Measurements from ENCODE around the gene ZDHHC7. TPM values are rescaled to one million over a fixed set of nuclear protein-coding genes. Genes with fewer than 3 reads are reported as not detected.

ZDHHC7 gene
- polyA plus RNA-seq, 1 donor: 59.8 TPM

- no peak for DNase-seq
These were observed 14.7 kb upstream of the ZDHHC7 start for GRCh38 chr16:85025781-85026653.

DNA sequence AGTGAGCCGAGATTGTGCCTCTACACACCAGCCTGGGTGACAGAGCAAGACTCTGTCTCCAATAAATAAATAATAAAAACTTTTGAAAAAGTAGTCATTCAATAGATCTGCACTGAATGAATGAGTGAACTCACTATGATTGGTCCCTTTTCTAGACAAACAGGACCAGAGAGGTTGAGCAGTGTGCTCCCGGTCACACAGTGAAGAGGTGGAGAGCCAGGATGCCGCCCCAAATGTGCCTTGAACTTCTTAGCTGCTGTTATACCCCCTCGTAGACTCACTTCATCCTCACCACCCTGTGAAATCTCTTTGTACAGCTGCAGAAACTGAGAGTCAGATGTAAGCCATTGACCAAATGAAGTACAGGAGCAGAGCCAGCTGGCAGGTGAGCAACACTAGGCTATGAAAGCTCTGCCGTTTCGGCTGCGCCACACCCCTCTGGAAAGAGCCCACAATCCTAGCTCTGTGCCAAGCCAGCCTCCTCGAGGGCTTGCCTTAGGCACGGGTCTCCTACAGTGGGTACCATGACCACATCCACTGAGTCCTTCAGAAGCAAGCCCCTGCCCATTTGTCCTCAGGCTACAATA lies 8.4 kb upstream of the ZDHHC7 start:
- DNase-seq: no peak

DNA sequence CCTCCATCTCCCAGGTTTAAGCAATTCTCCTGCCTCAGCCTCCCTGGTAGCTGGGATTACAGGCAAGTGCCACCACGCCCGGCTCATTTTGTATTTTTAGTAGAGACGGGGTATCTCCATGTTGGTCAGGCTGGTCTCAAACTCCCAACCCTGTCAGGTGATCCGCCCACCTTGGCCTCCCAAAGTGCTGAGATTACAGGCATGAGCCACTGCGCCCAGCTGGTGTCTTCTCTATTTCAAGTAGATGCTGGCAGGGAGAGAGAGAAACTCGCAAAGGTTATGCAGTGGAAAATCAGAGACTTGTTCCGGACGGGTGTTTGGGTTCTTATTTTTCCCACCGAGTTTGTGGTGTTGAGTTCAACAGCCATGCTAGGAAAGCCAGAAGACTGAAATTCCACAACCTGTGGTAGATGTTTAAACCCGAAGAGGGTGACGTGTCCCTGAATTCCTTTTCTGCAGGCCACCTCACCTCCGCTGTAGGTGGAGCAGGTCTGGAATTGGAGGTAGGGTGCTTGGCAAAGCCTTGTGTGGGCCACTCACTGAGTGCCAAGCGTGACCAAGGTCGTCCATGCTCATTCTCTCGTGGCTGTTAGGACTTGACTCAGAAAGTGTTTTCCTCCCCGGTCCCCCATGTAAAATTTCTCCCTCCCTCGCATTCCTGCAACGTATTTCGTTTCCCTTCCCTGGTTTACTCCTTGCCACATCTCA lies 7.3 kb upstream of the ZDHHC7 start:
- DNase-seq: no peak

DNA sequence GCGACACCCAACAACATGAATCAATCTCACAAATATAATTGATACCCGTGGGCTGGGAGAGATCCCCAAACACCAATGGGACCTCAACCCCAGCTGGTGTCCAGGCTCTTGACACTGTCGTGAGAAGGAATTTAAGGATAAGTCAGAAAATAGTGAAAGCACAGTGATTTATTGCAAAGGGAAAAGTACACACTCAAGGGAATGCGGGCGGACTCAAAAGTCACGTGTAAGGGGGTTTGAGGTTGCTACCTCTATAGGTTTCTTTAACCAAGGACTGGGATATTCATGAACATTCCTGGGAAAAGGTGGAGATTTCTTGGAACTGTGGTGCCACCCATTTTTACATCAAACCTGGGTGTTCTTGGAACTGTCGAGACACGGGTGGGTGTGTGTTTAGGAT lies 6.3 kb upstream of the ZDHHC7 start:
- no peak for DNase-seq

GRCh38 chr16:85017151-85017550 lies 5.8 kb upstream of the ZDHHC7 start:
- DNase-seq: no peak

DNA sequence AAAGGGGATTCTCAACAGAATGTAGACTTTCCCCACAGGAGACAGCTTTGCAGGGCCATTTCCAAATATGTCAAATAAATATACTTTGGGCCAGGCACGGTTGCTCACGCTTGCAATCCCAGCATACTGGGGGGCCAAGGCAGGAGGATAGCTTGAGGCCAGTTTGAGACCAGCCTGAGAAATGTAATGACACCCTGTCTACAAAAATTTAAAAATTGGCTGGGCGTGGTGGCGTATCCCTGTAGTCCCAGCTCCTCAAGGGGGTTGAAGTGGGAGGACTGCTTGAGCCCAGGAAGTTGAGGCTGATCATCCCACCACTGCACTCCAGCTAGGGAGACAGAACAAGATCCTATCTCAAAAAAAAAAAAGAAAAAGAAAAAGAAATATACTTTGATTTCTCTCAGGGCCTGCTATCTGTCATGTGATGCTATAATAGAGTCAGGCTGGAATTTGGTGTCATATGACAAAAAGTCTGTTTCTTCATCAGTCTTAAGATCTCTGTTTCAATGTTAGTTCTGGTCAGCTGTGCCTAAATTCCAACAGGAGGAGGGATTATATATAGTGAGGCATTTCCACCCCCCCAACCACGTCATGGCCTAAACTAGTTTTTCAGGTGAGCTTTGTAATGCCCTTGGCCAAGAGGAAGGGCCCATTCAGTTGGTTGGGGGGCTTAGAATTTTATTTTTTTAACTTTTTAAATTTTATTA lies 4.3 kb upstream of the ZDHHC7 start:
- no peak for DNase-seq

GRCh38 chr16:85014311-85014710 lies 3.0 kb upstream of the ZDHHC7 start:
- no peak for DNase-seq

DNA sequence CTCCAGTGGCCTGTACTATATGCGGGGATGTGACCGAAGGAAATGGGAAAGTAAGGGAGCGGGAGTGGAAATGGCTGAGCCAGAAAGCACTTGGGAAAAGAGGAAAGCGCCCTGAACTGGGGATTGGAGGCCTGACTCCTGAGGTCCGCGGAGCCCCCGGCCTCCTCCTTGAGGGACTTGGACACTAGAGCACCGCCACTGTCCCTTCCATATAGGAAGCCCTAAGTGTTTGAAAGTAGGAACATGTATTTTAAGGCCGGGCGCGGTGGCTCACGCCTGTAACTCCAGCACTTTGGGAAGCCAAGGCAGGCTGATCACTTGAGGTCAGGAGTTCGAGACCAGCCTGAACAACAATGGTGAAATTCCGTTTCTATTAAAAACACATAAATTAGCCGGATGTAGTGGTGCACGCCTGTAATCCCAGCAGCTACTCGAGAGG lies 530 bp upstream of the ZDHHC7 start:
- no peak for DNase-seq

DNA sequence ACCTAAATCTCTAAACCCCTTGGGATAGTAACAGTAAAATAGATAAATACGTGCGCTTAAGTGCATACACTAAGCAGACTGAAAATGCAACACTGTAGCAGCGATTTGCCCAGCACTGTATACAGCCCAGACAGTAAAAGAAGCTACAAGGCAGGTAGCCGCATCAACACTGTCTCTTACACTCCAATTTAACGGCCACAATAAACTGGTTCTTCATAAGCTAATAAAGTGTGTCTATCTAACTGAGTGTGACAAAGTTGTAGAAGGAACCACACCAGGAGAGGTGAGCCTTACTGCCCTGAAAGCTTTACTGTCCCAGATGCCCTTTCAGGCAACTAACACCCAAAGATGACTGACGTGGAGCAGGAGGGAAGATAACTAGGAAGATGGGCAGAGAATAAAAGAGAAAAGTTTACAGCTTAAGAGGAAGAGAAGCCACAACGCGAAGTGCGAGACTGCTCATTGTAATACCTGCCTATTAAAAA lies 847 bp downstream of the ZDHHC7 start:
- no peak for DNase-seq

DNA sequence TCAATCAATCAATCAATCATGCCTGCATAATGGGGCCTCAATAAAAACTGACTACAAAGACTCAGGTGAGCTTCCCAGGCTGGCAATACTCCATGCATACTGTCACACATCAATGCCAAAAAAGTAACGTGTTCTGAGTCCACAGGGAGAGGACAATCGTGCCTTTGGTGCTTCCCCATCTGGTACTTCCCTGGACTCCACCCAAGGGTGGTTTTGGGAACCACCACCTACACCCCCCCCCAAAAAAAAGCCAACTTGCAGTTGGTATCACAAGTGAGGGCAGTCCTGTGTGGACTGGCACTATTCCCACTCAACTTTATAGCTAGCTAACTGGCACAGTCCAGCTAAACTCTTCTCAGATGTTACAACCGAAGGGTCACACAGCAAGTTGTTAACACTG lies 3.1 kb downstream of the ZDHHC7 start:
- no peak for DNase-seq

DNA sequence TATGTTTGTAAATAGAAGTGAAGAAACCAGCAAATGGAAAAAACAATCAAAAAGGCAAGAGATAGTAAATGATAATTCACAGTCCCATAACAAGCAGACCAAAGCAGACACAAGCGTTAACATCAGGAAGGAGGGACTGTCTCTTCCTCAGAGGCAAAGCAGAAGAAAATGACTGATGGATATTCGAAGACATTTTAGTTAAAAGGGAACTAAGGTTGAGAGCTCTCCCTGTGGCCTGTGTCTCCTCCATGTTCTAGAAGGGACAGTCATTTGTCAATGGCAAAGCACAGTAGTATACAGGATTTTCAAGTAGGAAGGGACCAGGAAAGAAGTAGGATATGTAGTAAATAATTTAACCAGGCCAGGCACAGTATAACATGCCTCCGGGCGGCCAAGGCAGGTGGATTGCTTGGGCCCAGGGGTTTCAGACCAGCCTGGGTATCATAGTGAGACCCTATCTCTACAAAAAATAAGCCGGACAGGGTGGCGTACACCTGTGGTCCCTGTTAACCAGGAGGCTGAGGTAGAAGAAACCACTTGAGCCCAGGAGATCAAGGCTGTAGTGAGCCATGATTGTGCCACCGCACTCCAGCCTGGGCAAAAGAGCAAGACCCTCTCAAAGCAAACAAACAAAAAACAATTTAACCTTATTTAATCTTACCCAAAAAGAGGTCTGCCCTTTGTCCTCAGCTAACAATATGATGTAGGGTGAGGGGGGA lies 3.7 kb downstream of the ZDHHC7 start:
- no peak for DNase-seq

GRCh38 chr16:85006639-85007038 lies 4.7 kb downstream of the ZDHHC7 start:
- DNase-seq: no peak

GRCh38 chr16:85005285-85006069 lies 5.9 kb downstream of the ZDHHC7 start:
- DNase-seq: no peak

DNA sequence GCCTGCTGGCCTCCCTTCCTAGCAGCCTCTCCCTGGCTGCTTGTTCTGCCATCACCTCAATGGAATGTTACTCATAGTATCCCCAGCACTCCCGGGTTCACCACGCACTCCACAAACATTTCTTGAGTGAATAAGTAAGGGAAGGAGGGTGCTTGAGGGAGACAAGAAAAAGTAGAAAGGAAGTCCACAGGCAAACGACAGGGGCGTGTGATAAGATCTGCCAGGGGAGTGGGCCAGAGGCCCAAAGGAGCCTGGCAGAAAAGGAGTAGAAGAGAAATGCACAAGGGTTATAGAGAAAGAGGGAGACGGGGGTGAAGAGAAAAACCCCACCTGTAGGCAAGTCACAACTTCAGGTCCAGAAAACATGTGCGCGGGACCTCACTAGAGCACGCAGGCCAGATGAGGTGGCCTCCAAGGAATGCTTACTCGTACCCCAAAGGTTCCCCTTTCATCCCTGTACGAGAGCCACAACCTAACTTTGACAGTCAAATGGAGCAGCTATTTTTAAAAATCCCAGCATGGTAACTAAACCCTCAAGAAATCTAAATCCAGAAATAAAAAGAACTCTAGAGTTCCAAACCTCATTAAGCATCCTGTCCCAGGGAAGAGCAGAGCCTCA lies 6.6 kb downstream of the ZDHHC7 start:
- no peak for DNase-seq

DNA sequence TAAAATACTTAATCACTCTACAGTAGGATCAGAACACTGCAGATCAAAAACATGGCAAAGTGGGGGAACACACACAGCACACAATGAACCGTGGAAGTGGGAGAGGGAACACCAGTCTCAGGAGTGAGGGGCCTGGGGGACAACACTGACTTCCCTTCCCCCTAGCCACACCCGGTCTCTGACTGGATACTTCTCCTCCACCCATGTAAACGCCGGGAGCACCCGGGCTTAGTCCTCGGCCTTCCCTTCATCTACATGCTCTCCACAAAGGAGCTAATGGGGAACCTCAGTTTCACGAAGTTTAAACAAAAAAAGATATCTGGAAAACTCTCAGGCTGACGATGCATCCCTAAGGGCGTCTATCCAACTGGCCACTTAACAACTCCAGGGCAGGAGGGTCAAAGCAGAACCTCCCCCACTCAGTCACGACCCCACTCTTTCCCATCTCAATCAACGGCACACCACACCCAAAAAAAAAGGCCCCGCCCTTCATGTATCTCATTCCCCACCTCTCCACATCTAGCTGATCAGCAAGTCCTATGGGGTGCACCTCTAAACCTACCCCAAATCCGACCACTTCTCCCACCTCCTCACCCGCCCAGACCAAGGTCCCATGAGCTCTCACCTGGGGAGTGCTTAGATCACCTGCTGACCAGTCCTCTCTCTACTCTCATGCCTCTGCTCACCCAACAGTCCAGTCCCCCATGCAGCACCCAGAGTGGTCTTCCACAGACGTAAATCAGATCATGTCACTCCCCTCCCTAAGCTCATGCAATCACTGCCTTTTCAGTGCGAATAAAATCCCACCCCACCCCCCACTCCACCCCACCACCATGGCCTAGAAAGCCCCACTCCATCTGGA lies 7.4 kb downstream of the ZDHHC7 start:
- no peak for DNase-seq

DNA sequence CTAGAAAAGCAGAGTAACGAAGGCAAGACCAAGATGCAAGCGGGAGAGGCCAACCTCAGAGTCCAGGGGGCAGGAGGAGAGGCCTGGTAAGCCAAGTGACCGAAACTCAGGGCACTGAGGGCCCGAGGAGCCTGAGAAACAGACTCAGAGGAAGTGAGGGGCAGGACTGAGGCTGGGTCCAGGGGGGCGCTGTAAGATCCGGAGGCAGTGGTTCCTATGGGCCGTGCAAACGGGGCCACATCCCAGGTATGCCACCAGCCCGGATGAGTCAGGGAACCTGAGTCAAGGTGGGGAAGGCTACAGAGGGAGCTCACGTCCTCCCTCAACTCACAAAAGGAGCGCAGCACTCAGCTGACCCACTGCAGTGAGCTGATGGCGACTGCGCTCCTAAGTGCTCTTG lies 8.3 kb downstream of the ZDHHC7 start:
- no peak for DNase-seq

DNA sequence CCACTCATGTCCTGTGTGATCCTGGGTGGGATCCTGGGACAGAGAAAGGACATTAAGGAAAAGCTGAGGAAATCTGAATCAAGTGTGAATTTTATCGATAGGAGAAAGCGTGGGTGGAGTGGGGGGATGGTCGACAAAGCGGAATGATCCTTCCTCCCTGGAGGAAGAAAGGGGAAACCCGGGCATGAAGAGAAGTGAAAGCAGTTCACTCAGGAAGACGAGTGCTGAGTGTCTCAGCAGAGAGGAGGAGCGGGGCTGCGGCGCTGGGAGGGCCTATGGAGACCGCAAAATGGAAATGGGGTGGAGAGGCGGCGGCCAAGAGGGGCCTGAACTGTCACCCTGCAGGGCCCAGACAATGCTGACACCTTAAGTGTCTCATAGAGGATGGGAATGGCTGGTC lies 8.7 kb downstream of the ZDHHC7 start:
- DNase-seq: no peak

DNA sequence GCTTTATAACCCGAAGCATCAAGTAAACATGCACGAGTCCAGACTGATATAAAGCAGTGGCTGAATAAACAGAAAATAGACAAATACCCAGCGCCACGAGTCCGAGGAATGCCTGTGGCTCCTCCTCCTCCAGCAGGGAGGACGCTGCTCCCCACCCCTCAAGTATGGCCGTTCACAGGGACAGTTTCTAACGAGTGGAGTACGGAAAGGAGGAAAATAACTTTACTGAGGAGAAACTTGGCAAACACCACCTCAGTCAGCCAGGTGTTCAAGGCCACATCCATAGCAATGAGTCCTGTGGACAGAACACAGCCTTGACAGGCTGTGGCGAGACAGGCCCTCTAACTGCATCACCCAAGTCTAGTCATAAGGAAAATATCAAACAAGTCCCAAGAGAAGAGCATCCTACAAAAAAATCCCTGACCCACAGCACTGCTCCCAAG lies 9.2 kb downstream of the ZDHHC7 start:
- no peak for DNase-seq

DNA sequence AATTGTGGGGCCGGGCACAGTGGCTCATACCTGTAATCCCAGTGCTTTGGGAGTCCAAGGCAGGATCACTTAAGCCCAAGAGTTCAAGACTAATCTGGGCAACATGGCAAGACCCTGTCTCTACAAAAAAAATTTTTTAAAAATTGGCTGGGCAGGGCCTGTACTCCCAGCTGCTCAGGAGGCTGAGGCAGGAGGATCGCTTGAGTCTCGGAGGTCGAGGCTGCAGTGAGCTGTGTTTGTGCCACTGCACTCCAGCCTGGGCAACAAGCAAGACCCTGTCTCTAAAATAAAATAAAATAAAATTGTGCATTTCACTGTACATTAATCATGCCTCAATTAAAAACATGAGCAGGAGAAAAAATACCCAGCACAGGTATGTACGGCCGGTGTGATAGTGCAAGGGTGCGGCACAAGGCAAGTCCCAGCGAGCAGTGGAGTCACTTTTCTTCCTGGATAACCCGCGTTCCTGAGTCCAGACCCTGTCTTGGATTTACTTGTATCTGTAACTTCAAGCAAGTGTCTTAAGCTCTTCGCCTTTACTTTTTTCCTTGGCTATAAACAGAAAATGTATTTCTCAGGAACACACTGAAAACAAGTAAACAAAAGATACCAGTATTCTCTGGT lies 11.4 kb downstream of the ZDHHC7 start:
- no peak for DNase-seq

All from left kidney (tissue), 2 donors.